GM18861 (cell line): ENCODE results near the gene RAB10.
A peak's percentile ranks its signal among the peaks of the same experiment; 100 is the strongest.
"Not testable (repeated sequence)": the region's sequence is repeated elsewhere in the genome, so short reads cannot be mapped to it uniquely, and the experiment has no call there.

Experiments used
- ATAC-seq: cut with Tn5 transposase; IDR thresholded peaks from one replicate; pipeline ENCODE4 v1.9.1; 2021; ENCODE audit not compliant: unreplicated experiment

The RAB10 gene

GRCh38 chr2:26033818-26034636 is at the start of gene RAB10:
RAB10 (plus strand) TSS chr2:26034084; CDS start chr2:26034609, 525 bp downstream.
- peak; percentile 88 for ATAC-seq

- ATAC-seq = no peak
Measured at GRCh38 chr2:25988134-25988533, 45.8 kb upstream of the RAB10 start.

- no peak for ATAC-seq
Measured at GRCh38 chr2:25989154-25989553, 44.7 kb upstream of the RAB10 start.

- no peak for ATAC-seq
Measured at GRCh38 chr2:25991965-25992364, 41.9 kb upstream of the RAB10 start.

- ATAC-seq = no peak
Measured at GRCh38 chr2:25992556-25992955, 41.3 kb upstream of the RAB10 start.

- no peak for ATAC-seq
Measured at GRCh38 chr2:25993049-25993448, 40.8 kb upstream of the RAB10 start.

GRCh38 chr2:25994509-25994908 is 39.4 kb upstream of the RAB10 start:
- ATAC-seq = no peak

- no peak for ATAC-seq
Measured at GRCh38 chr2:25996844-25997243, 37.0 kb upstream of the RAB10 start.

- ATAC-seq = not testable (repeated sequence)
Measured at GRCh38 chr2:25998816-25999383, 35.0 kb upstream of the RAB10 start.

- ATAC-seq = not testable (repeated sequence)
Measured at GRCh38 chr2:25999406-25999805, 34.5 kb upstream of the RAB10 start.

- no peak for ATAC-seq
Measured at GRCh38 chr2:26000561-26001082, 33.3 kb upstream of the RAB10 start.

GRCh38 chr2:26001743-26002351 is 32.0 kb upstream of the RAB10 start:
- ATAC-seq = no peak

GRCh38 chr2:26002632-26003310 is 31.1 kb upstream of the RAB10 start:
- no peak for ATAC-seq

- ATAC-seq = no peak
Measured at GRCh38 chr2:26008095-26008494, 25.8 kb upstream of the RAB10 start.

- ATAC-seq = no peak
Measured at GRCh38 chr2:26008851-26009566, 24.9 kb upstream of the RAB10 start.

GRCh38 chr2:26009567-26009963 is 24.3 kb upstream of the RAB10 start:
- ATAC-seq = no peak

GRCh38 chr2:26010943-26011342 is 22.9 kb upstream of the RAB10 start:
- no peak for ATAC-seq

GRCh38 chr2:26011609-26011989 is 22.3 kb upstream of the RAB10 start:
- ATAC-seq = no peak

- ATAC-seq = no peak
Measured at GRCh38 chr2:26011990-26012856, 21.7 kb upstream of the RAB10 start.

GRCh38 chr2:26013668-26014067 is 20.2 kb upstream of the RAB10 start:
- ATAC-seq = no peak
